NCI-H510A (cell line): Measurements from ENCODE around the gene TRIML1.

ENCODE experiments used
- DNase-seq: peaks from one replicate; lab custom pipeline; 2025; lab: John Stamatoyannopoulos, UW

Gene TRIML1

DNA sequence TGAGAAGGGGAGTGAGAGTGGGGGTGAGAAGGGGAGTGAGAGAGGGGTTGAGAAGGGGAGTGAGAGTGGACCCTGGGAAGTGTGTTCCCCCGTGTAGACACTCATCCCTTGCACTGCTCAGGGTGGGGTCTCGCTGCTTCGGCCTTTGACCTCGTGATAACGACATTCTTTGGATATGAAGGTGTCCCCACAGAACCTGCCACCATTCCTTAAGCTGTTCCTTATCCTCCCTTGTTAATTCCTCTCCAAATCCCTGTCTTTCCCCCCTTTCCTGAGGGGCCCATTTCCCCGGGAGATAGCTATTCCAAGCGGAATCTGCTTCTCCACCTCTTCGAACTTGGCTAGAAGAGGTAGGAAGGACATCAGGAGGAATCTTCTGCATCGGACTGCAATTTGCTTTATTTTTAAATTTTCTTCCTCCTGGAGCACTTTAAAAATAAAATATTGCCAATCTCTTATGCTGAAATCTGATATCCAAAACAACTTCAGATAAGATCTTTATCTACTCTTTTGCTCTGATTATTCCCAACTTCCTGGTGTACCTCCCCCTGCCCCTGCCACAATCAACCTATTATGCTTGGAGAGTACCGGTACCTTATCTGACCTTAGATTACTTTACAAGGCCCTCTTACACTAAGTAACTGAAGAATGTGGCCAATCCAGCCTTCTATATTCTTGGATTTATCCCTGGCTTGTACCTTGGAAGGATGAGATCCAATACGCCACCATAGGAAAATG, 15.6 kb downstream of the TRIML1 start:
- DNase-seq, result no peak

DNA sequence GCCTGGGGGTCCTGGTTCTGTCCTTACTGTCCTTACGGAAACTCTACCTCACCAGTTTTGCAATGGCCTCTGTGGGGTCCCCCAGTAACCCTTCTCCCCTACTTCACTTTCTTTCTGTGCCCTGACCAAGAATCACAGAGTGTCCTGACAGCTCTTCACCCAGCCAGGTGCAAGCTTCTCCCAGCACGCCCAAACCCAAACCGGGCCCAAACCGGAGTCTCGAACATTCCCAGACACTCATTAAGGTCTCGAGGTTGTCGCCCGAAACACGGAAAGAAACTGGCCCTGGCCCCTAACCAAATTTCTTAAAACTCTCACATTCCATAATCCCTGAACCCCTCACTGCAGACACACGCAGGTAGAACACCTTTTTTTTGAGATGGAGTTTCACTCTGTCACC, 19.1 kb downstream of the TRIML1 start:
- DNase-seq, result no peak

DNA sequence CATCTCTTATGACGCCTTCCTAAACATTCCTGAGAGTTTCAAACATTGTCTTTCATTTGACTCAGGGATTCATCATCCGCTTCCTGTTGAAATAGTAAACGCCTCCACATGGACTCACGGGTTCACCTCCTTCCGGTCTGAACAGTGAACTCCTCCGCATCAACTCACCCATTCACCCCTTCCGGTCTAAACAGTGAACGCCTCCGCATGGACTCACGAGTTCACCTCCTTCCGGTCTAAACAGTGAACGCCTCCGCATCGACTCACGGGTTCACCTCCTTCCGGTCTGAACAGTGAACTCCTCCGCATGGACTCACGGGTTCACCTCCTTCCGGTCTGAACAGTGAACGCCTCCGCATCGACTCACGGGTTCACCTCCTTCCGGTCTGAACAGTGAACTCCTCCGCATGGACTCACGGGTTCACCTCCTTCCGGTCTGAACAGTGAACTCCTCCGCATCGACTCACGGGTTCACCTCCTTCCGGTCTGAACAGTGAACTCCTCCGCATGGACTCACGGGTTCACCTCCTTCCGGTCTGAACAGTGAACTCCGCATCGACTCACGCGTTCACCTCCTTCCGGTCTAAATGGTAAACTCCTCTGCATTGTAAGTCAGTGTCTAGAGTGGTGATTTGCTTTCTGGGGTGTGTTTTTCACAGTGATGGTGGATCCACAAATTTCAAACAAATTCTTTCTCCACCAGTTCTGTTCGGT, 20.4 kb downstream of the TRIML1 start:
- DNase-seq, result peak; percentile 88

DNA sequence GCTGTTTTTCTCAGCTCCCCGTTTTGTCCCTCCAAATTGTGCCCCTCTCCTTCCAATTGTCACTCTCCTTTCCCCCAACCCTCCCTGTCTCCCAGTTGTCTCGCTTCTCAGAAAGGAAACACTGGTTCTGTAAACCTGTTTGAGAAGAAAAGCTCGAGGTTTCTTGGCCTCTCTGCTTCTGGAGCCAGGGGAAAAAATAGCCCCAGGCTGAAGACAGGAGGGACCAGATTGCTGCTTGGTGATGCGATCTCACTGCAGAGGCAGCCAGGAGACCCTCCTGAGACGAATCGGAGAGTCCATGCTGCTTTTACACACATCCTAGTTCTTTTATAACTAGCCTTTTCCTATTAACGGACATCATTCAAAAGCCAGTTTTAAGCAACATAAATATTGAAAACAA, 21.2 kb downstream of the TRIML1 start:
- DNase-seq, result no peak

DNA sequence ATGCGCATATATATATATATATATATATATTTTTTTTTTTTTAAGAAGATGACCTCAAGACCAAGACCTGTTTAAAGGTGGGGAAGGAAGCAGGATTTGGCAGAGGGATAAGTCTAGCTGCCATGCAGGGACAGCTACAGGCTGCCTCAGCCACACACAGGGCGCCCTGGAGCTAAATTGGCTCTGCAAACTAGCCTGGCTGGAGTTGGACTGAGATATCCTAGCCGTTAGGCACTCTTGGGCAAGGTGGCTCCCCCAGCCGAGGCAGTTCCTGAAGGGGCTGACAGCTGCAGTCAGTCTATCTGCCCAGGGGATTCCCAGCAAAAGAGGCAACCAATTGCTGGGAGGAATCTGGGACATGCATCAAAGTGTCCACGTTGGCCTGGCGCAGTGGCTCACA, 21.9 kb downstream of the TRIML1 start:
- DNase-seq, result no peak

DNA sequence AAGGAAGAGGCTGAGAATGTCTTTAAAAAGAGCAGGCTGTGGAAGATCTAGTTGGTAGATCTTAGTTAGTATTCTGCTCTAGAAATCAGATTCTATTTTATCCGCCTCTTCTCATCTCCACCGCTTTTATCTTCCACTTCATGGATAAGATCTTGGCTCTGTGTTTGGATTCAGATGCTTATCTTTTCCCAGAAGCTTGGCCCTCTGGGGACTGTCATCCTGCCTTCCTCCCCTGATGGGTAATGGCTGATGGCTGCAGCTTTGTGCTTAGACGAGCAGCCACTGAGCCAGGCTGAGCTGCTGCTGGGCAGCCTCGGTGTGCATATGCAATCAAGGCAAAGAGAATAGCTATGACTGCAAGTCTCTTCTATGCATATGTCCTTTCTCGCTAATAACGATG, 23.5 kb downstream of the TRIML1 start:
- no peak for DNase-seq

DNA sequence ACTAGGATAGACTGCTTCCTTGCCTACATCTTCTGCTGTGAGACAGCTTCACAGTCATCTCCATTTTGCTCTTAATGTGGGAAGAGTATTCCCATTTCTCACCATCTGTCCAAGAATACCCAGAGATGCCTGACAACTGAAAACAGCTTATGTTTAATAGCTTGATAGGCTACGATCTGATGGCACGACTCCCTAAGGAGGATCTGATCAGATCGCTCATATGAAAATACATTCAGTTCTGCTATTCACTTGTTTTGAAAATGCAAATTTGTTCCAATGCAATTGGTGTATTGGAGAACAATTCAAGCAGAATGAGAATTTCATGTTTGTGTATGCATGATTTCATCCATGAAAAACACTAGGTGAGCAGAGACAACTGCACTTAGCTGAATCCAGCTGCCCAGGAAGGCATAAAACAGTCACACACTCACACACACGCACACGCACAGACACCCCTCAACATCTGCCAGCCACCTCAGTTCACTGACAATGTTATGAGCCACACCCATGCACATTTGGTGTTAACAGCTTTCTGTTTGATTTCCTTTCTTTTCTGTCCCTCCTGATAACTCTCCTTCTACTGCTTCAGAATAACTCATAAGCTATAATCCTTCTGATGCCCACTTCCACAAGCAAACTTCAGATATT, 29.6 kb downstream of the TRIML1 start:
- no peak for DNase-seq

DNA sequence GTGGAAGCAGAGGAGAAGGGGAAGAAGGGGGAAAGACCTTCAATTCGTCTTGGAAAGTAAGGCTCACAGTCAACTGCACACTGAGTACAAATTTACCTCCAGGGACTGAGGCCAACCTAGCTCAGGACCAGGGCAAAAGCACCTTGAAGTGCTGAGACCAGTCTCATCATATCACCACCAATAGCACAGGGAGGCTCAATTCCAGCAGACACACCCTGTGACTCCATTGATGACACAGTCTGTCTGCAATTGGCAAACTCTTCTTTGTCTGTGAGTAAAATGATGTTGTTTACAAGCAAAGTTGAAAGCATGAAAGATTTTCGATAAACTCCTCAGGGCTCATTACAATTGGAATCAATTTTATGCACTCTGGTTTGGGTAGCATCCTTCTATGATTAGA, 32.3 kb downstream of the TRIML1 start:
- DNase-seq, result no peak

DNA sequence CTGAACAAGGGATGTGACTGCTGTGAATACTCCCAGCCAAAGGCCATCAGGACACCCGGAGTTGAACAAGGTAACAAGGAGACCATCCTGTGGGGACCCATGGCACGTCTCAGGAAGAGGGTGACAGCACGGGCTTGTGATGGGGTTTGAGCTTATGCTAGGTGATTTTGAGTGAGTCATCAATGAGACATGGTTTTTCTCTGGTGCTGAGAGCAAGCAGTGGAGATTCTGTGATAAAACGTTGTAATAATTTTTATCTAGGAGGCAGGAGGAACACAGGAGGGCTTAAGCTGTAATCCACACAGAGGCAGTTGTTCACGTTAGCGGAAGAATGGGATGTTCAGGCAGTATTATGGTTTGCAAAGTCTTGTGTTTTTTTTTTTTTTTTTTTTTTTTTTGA, 36.0 kb downstream of the TRIML1 start:
- DNase-seq, result no peak

DNA sequence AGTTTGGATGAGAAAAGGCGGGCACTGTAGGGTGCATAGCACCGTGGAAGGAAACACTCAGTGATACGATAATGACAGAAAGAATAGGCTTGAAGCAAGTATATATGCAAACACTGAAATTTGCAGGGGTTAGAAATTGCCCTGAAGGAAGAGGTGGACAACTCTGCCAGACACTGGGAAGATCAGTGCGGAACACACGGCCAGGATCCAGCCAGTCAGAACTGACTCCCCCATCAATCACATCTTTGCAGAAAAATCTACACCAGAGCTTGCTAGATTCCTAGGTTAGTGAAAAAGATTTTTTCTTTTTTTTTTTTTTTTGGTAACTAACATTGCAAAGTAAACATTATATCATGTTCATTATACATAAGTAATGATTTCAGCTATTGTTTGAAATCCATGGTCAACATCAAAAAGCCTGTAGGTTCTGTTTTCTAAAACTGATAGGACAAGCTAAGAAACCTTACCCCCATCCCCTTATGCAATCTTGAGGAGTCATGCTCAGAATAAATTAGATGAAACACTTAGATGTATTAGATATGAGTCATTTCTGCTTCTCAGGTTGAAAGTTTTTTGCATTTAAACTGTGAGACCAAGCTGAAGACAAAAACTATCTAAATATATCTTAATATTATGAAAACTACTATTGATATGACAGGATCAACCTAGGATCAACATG, 38.9 kb downstream of the TRIML1 start:
- DNase-seq, result no peak

DNA sequence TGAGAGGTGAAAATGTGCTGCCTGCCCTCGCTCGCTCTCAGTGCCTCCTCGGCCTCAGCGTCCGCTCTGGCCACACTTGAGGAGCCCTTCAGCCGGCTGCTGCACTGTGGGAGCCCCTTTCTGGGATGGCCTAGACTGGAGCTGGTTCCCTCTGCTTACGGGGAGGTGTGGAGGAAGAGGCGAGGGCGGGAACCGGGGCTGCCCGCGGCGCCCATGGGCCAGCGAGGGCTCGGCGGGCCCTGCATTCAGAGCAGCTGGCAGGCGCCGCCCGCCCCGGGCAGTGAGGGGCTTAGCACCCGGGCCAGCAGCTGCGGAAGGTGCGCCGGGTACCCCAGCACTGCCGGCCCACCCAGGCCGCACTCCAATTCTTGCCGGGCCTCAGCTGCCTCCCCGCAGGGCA, 39.6 kb downstream of the TRIML1 start:
- DNase-seq, result no peak

DNA sequence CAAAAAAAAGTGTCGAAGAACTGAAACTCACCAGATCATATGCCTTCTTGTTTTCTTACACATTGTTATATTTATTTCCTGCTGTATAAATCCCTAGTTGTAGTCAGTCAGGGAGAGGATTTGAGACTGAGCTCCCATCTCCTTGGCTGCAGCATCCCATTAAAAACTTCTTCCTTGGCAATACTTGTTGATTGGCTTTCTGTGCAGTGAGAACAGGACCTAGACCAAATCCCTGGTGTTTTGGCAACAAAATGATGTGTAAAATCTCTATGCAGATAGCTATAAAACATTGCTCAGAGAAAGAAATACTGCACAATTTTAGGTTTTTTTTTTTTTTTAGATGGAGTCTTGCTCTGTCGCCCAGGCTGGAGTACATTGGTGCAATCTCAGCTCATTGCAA, 47.9 kb downstream of the TRIML1 start:
- DNase-seq, result no peak

DNA sequence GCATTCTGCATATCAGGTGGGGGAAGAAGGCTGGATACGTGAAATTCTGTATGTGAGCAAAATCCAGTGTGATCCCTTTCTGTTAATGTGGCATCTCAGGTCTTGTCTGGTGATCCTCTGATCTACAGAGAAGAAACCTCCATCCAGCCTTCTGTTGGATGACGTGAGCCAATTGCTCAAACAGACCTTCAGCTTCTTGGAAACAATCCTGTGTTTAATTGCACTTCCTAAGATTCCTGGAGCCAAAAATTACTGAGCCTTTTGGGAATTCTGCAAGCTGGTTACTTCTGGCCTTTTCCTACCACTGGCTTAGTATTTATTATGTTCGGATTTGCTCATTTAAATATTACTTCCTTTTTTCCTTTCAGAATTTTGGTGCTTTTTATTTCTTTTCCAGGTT, 51.2 kb downstream of the TRIML1 start:
- no peak for DNase-seq

DNA sequence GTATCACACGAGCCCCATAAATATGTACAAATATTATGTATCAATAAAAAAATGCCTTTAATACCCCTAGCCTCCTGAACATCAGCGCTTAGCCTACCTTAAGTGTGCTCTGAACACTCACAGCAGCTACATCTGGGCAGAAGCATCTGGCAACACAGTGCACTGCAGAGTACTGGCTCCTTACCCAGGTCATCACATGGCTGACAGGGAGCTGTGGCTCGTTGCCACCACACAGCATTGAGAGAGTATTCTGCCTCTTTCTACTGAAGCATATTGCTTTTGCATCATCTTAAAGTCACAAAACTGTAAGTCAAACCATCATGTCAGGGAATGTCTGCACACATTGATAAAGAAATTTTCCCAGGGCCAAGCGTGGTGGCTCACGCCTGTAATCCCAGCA, 55.2 kb downstream of the TRIML1 start:
- DNase-seq, result no peak

DNA sequence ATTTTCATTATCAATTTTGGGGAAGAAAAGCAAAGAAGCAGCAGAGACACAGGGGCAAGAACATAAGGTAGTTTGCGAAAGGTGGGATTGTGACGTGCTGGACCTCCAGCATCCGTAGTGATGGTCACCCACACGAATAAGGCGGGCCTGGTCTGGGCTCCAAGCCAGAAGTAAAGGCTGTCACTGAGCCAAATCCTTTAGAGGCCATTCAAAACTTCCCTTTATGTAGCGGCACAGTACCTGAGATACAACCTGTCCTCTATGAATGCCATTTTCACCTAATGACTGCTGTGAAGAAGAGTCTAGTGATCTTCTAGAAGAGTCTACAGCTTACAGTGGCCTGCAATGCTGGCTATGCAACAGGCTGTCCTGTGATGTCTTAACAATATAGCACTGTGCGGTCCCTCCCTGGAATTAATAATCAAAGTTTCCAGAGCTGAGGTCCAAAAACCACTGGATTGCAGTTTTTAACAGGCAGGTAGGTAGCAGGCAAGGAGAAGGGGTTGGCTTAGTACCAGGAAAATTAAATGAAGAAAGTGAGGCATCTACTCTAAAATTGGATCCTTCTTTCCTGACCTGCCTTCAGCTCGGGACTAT, 56.2 kb downstream of the TRIML1 start:
- no peak for DNase-seq

DNA sequence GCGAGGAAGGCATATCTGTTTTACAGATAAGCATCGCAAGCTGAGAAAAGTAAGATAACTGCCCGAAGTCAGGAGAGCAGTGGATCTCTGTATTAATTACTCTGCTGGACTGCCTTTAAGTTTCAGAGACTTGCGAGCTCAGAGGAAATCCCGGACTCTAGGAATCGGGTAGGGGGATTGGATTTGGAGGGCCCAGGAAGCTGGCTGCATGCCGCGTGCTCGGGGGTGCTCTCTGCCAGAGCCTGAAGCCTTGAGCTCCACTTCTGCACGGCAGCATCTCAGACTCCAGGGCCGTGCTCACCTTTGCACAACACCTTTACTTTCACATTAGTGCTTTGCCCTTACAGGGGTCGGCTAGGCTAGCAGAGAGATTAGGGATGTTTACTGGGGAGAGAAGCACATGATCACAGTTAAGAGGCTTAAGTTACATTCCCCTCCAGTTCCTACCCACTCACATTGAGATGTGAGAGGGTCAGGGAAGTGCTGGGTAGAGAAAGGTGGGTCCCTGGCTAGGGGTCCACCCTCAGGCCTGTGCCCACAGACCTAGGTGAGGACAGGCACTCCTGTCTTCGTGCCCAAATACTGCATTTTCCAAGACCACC, 57.0 kb downstream of the TRIML1 start:
- DNase-seq, result no peak
